ENCODE measurements around the gene RASGRF1.

RASGRF1 gene

DNA sequence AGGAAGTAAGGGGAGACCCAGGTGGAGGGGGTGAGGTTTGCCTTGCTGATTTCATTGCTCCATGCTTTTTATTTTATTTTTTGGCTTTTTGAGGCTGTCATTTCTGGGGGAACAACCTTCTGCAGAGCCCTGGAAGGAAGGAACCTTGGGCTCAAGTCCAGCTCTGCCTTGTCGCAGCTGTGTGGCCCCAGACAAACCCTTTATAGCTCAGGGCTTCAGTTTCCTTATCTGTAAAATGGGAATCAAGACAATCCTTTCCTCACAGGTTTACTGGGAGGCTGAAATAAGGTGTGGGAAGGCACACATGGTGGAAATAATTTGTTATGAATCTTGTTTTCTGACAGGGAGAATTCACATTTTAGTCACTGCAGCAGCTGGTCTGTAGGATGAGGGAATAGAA is 100.3 kb downstream of the RASGRF1 start:
- in situ Hi-C loops (cut with MboI; ENCODE audit: low sequenced_read_pairs): no loop called here

DNA sequence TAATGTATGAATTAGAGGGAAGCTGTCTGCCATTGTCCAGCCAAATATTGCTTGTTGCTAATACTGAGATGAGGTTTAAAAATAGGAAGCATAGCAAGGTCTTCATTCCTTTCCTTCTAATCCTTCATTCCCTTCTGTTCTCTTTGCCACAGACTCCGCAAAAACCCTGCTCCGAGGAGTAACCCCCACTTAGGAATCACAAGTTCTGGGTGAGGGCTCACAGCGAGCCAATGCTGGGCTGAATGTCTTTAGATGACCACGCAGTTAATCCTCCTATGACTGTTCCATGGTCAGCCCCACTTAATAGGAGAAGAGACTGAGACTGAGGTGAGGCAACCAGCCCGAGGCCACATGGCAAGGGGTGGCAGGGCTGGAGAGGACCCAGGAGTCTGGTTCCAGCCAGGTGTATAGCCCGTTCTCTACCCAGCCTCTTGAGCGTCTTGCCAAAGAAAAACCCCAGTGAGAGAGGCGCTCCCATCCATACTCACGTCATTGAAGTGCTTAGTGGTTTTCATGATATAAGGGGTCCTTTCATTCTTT is 100.8 kb downstream of the RASGRF1 start:
- in situ Hi-C loops (cut with MboI; ENCODE audit: low sequenced_read_pairs): no loop called here

DNA sequence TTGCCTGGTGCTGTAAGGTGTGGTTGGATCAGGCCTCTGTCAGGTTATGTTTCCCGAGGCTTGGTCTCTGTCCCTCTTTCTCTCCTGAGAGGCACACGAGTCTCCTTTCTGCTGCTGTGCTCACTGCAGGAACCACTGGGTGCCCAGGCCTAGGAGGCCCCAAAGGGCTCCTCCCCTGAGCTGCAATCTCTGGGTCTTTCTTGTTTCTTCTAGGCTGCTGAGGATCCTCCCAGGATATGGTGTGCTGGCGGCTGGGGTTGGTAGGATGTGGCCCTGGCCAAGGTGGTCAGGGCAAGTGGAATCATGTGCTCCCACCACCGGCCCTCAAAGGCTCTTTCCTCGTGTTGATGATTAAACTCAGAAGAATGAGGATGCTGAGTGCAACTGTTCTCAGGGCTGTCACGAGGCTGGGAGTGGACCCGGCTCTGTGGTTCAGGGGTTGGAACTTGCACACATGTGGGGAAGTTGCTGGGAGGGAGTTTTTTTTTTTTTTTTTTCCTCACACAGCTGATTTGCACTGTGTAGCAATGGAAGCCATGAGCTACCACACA is 102.1 kb downstream of the RASGRF1 start:
- in situ Hi-C loops (cut with MboI; ENCODE audit: low sequenced_read_pairs): no loop called here

DNA sequence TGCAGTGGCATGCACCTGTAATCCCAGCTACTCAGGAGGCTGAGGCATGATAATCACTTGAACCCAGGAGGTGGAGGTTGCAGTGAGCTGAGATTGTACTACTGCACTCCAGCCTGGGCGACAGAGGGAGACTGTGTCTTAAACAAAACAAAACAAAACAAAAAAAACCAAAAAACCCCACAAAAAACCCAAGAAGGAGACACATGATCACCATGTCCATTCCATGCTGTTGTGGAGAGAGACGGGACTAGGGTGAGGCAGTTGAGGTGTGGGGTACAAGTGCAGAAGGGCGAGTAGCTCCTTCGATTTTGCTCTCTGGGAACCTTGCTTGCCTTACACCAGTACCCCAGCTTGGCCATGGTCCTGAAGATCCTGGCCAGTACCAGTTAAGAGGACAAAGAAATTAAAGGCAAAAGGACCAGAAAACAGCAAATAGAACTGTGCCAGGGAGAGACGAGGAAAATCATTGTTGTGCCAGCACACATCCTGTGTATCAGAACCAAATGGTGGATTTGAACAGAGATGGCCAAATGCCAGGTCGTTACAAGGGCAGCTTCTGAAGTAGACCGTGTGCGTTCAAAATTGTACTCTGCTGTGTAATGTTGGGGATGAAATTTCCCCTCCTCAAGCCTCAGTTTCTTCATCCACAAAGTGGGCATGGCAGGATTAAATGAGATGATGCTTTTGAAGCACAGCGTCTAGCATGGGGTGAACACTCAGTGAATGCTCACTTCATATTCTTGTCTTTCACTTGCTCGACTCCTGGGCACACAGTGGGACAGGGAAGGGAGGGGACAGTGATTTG is 102.8 kb downstream of the RASGRF1 start:
- in situ Hi-C loops (cut with MboI; ENCODE audit: low sequenced_read_pairs): no loop called here

DNA sequence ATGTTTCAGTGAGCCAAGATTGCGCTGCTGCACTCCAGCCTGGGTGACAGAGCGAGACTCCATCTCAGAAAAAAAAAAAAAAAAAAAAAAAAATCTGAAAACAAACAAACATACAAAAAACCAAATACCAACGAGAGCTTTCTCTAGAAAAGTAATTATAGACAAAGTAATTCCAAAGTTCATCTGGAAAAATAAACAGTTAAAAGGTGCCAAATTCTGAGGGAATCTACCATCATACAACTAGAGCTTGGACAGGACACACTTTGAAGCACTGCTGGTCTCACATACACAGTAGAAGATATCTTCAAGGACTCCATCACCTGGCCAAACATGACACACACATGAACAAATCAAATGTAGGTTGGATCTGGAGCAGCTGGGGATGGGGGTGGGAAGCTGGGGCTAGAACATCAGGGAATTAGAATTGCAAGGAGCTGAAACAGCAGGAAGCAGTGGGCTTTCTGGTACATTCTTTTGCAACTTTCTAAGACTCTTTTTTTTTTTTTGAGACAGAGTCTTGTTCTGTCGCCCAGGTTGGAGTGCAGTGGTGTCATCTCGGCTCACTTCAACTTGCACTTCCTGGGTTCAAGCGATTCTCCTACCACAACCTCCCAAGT is 104.6 kb downstream of the RASGRF1 start:
- in situ Hi-C loops (cut with MboI; ENCODE audit: low sequenced_read_pairs): no loop called here

DNA sequence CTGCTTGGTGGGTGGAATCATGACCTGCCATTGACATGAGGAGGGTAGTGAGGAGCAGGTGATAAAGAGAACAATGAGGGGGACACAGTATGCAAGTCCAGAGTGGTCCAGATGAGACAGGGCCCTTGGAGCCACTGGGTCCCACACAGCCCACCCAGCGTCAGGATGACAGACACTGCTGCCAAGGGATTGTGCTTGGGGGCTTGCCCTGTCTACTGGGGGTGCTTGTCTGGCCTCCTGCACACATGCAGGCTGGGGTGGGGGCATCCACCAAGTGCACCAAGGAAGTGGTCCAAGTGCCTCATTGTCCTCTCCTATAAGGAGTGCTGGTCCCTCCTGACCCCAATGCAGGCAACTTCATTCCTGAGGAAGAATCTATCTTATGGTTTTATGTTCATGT is 106.5 kb downstream of the RASGRF1 start:
- in situ Hi-C loops (cut with MboI; ENCODE audit: low sequenced_read_pairs): no loop called here

DNA sequence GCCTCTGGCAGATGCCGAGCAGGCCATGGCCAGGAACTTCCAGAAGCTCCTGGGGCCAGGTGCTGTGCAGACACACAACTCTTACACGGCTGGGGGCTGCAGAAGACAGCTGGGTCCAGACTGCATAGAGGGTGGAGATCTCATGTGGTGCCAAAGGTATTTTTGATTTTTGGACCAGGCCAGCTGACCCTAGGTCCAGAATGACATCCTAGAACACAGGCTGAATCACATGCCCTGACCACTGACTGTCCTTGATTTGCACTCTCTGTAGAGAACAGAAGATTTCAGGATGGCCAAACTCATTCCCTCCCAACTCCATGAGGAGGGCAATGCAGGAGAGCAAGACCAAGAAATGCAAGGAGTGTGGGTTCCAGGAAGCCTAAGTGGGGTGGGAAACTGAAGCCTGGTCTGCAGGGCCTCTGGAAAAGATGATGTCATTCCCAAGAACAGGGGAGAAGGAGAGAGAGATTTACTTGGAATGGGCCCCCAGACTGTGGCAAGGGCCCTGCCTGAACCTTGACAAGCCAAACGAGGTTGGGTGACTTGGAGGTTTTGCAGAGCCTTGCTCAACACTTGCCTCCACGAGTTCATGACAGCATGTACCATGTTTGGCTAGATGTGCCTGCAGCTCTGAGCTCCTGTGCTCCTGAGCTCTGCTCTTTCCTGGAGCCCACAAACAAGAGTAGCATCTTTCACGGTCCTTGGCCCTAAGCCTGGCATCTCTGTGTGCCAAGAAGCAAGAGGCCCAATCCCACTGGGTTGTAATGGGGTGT is 107.2 kb downstream of the RASGRF1 start:
- in situ Hi-C loops (cut with MboI; ENCODE audit: low sequenced_read_pairs): no loop called here

DNA sequence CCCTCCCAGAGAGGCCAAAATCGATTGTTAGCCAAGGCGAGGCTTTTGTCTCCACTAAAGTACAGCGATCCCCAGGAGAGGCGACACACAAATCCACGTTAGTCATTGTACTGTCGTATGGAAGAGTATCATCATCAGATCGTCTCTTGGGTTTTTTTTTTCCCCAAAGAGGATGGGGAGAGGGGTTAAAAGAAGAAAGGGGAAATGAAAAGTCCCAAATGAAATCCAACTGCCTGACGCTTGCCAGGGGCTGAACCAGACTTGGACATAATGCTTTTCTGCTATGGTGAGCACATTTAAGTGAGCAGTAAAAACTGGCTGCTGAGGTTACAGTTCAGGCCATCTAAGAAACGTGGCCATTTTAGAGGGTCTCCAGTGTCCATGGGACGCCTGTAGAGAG is 107.8 kb downstream of the RASGRF1 start:
- in situ Hi-C loops (cut with MboI; ENCODE audit: low sequenced_read_pairs): no loop called here

DNA sequence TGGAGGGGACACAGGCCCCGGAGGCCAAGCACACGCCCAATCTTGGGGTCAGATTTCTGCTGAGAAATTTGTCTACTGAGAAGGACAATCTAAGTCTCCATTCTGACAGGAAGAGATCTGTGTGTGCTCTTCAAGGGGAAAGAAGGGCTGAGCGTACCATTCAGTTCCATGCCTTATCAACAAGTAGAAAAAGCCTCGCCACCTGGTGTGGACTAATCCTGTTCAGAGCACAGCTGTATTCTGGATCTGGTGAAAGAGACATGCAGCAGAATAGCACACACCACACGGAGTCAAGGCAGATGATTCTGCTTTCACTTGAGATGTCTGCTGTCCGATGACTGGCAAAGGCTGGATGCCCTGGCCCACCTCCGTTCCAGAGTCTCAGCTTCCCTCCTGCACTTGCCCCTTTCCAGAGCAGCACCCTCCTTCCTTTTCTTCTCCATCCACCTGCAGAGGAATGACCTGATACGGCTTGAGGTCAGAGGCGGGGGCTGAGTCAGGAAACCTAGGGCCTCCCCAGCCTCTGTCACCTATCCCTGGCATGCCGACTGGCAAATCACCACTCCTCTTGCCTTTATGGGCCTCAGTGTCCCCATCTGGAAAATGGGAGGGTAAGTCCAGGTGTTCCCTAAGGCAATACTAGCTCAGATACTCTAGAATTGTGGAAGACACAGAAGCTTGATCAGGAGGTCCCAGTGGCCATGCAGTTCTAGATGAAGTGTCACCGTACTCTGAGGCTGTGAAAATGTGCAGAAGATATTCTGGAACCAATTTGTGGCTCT is 108.9 kb downstream of the RASGRF1 start:
- in situ Hi-C loops (cut with MboI; ENCODE audit: low sequenced_read_pairs): no loop called here

DNA sequence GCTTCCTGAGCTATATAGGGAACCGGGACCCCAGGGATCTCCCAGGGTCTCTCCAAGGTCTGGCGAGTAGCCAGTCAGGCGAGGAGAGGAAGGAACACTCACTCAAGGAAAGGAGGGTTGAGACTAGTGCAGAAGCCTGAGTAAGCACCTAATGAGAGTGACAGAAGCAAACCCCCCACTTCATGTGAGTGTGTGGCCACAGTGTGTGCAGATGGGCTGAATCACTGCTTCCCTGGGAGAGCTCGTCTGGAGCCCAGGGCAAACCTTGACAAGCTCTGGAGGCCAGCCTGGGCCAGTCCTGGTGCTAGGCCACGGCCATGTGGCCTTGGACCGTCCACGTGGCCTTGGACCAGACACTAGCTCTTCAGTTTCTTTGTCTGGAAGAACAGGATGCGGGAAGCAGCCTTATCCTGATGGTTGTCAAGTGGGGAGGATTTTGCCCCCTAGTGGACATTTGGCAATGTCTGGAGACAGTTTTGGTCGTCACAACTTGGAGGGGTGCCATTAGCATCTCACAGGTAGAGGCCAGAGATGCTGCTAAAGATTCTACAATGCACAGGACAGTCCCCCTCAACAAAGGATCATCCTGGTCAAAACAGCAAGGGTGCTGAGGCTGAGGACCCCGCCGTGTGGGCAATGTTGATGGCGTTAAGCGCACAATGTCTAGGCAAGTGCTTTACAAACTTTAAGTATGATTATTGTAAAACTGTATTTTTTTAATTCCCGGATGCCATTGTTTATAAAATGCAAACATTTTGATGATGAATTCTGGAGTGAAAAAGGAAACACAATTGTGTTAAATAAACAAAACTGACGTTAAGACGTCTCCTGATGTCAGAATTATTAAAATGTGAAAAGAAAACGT is 110.9 kb downstream of the RASGRF1 start:
- in situ Hi-C loops (cut with MboI; ENCODE audit: low sequenced_read_pairs): no loop called here

DNA sequence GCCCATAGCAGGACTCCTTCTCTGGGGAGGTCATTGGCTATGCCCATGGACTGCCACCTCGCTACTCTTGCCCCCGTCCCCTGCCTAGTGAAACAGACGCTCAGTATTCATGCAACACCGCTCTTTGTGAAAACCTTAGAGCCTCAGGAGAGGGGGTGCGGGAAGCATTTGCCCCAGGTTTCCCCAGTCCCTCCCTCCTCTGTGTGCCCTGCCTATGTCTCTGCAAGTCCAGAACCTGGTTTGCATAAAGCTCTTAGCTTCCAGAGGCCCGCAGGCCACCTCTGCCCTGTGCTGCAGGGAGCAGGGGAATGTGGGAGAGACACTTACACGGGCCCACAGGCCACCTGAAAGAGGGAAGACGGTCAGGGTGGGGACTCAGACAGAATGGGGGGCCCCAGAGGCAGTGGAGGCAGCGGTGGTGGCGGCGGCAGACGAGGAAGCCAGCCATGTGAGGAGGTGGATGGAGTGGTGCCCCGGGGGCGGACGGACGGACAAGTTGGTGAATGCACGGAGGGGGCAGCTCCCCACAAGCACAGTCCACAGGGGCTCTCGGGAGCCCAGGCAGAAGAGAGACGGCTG is 111.9 kb downstream of the RASGRF1 start:
- in situ Hi-C loops (cut with MboI; ENCODE audit: low sequenced_read_pairs): no loop called here

DNA sequence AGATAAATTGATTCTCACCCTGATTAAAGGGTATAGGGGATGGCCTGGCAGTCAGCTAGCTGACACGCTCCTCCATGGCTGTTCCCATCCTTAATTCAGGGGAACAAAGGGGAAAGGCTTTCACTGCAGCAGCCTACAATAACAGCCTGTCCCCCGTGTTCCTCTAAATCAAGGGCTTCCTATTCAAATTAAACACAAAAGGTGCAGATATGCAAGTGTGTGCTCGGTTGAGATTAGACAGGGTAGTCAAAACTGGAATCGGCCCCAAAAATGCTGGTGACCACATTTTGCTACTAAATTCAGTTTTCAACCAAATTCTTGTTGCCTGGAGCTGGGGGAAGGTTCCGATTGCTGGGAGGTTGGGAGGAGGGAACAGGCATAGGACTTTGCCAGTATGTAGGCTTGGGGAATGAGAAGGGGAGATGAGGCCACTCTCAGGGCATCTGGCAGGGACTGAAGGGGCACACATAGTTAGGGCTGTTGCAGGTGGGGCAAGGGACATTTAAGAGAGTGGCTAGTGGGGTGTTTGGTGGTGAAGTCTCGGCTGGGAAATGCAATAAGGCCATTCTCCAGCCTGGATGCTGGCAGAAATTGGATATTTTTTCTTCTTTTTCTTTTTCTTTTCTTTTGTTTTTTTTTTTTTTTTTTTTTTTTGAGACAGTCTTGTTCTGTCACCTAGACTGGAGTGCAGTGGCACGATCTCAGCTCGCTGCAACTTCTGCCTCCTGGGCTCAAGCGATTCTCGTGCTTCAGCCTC is 112.8 kb downstream of the RASGRF1 start:
- in situ Hi-C loops (cut with MboI; ENCODE audit: low sequenced_read_pairs): no loop called here

DNA sequence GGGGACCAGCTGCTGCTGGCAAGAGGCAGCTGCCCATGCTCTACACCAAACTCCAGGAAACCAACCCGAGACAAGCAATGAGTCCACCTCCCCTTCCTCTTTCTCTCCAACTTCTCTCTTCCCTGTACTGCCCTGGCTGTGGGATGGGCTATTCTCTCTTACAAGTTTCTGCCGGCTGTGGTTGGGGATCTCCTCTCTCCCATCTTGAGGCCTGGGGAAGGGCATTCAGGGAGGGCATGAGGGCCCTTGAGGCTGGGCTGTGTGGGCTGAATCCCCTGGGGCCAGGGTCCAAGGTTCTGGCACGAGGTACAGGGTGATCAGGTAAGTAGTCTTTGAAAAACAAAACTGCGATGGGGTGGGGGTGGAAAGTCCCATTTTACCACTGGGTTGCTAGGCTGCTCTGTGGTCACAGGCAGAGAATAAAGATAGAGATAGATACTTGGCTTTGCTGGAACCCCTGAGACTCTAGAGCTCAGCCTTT is 113.4 kb downstream of the RASGRF1 start:
- in situ Hi-C loops (cut with MboI; ENCODE audit: low sequenced_read_pairs): no loop called here

DNA sequence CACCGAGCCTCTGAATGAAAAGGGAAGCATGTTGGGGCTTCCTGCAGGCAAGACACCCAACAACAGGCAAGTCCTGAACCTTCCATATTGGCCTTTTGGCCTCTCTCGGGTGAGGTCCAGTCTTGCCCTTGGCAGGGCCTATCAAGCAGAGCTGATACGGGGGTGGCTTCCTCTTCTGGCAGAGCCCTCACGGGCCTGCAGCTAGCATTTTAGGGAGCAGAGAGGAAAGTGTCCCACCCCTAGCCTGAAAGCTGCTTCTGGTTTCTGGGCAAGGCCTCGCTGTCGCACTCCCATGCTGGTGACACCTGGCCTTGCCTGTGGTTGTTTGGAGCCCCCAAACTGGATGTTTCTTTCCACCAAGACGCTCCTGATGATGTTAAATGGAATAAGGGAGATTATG is 113.9 kb downstream of the RASGRF1 start:
- in situ Hi-C loops (cut with MboI; ENCODE audit: low sequenced_read_pairs): no loop called here

DNA sequence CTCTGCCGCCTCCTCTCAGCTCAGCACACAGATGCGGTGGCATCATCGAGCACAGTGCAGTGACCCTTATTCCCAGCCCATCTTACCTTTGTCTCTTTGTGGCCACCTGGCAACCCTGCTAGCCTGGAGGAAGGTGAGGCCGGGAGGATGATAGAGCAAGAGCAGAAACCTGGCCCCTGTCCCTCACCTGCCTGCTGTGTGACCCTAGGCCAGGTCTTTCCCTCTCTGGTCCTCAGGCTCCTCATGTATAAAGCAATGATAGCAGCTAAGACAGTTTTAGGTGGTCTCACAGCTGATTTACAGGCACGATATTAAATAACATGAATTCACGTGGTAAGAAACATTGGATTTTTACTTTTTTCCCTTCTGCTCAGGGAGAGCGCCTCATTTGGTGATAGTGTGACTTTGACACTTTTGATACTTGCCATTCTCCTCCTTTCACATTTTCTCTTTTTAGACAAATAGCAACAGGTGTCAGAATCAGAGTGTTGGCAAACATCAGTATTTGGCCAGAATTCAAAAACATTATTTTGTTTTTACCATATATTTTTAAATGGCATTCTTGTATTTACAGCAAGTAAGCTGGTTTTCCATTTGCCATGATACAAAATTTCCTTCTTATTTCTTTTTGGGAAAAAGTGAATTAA is 116.2 kb downstream of the RASGRF1 start:
- in situ Hi-C loops (cut with MboI; ENCODE audit: low sequenced_read_pairs): no loop called here

DNA sequence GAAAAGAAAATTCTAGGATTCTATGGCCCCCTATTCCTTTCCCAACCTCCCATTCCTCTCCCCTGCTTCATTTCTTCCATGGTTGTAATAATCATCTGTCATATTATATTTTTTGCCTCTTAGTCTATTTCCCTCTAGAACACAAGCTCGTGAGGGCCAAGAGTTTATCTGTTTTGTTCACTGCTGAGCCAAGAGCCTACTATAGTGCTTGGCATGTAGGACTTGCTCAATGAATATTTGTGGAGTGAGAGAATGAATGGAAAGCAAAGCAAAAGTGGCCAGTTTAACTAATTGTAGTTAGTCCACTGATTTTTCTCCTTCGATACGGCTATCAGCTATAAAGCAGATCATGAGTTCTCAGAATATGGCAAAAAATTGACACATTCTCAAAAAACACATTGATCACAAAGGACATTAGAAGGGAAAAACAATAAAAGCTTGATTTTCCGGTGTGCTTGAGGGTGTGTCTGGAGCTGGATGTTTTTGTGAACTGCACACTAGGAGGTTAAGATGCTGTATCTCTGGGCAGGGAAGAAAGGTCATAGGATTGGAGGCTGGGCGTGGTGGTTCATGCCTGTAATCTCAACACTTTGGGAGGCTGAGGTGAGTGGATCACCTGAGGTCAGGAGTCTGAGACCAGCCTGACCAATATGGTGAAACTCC is 120.8 kb downstream of the RASGRF1 start:
- in situ Hi-C loops (cut with MboI; ENCODE audit: low sequenced_read_pairs): no loop called here

DNA sequence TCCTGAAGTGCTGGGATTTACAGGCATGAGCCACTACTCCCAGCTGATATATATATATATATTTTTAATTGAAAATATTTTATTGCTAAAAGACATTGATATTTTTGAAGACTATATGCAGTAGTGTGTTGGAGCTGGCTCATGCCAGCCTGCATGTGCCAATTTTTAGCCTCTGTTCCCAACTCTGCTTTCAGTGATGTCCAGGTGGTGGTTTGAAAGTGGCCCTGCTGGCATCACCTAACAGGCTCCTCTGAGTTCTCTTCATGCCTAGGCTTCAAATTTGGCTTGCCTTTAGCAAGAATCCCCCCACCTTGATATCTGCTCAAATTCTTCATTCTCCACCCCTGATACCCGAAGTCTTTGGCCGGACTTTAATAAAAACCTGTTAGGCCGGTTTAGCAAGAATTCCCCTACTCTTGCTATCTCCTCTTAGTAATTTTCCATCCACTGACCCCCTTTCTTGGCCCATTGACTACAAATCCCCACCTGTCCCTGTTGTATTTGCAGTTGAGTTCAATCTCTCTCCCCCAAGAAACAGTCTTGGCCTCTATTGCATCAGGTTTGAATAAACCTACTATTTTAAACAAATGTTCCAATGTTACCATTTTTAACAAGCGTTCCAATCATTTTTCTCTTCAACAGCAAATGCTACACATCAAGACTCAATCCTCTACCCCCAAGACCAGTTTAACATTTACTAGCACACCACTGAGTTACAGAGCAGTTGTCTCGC is 121.9 kb downstream of the RASGRF1 start:
- in situ Hi-C loops (cut with MboI; ENCODE audit: low sequenced_read_pairs): no loop called here
